B cell (primary cell): ENCODE measurements around the gene DONSON. TPM values are rescaled to one million over a fixed set of nuclear protein-coding genes. Genes with fewer than 3 reads are reported as not detected.

Source experiments
- ATAC-seq: fragments of 200-7000 bp; cut with Tn5 transposase; one replicate; pipeline ENCODE4 v1.10.0; 2021; ENCODE audit warnings: low read depth, mild to moderate bottlenecking, moderate number of reproducible peaks, moderate library complexity
- CTCF ChIA-PET: fragments of 350-600 bp; sonication (Branson Sonifier 250); formaldehyde crosslinking; loops from one replicate; lab custom pipeline; 2021; ENCODE audit warnings: antibody characterized with exemption, inconsistent platforms; lab: Charles Lee
- POLR2A ChIA-PET: fragments of 350-600 bp; sonication (Branson Sonifier 250); formaldehyde crosslinking; loops from one replicate; lab custom pipeline; 2021; ENCODE audit warnings: antibody characterized with exemption; lab: Charles Lee
- DNase-seq: peaks from one replicate; pipeline ENCODE4 v3.0.0; 2013
- H2AFZ ChIP-seq: 2 replicates; pipeline ENCODE4 v1.6.1; 2012; ENCODE audit warnings: mild to moderate bottlenecking, low read depth, low read length; ENCODE audit not compliant: insufficient read depth, poor library complexity, severe bottlenecking
- H3K27ac ChIP-seq, 2 donors: 1 replicate in 1 of 2; 2 replicates in 1 of 2; pipeline ENCODE4 v1.5.1; 2012 to 2013; ENCODE audit warnings: low read length in 2 of 2, mild to moderate bottlenecking in 2 of 2, moderate library complexity in 1 of 2
- H3K27me3 ChIP-seq, 4 experiments: fragments of 200-600 bp in 1 of 4; sonication (generic) in 1 of 4; replicated peaks in 1 of 4; 1 replicate in 2 of 4; 2 replicates in 2 of 4; pipeline versions ENCODE4 v1.6.1 to v1.7.0; 2013 to 2016; ENCODE audit warnings: low read length in 3 of 4, mild to moderate bottlenecking in 2 of 4, mixed read lengths in 1 of 4, moderate library complexity in 1 of 4; ENCODE audit not compliant: insufficient read depth in 4 of 4, control insufficient read depth in 3 of 4; ENCODE audit errors: control extremely low read depth in 1 of 4
- H3K36me3 ChIP-seq, 2 experiments: replicated peaks in 1 of 2; 1 replicate in 1 of 2; 2 replicates in 1 of 2; pipeline versions ENCODE4 v1.6.1 to v1.7.1; 2013; ENCODE audit warnings: low read length in 1 of 2; ENCODE audit not compliant: insufficient read depth in 2 of 2, control insufficient read depth in 1 of 2; ENCODE audit errors: control extremely low read depth in 1 of 2, extremely low read depth in 1 of 2
- H3K4me1 ChIP-seq, 2 donors: fragments of 200-600 bp in 1 of 2; sonication (generic) in 1 of 2; 1 replicate in 1 of 2; 2 replicates in 1 of 2; pipeline versions ENCODE4 v1.5.1 to v1.6.1; 2013 to 2017; ENCODE audit warnings: low read length in 2 of 2; ENCODE audit not compliant: control insufficient read depth in 2 of 2, insufficient read depth in 2 of 2
- H3K4me2 ChIP-seq: replicated peaks from 2 replicates; pipeline ENCODE3; 2012; ENCODE audit warnings: mild to moderate bottlenecking, low read depth, low read length; ENCODE audit not compliant: poor library complexity, severe bottlenecking
- H3K4me3 ChIP-seq, 5 experiments: fragments of 200-600 bp in 1 of 5; sonication (generic) in 1 of 5; 1 replicate in 3 of 5; 2 replicates in 2 of 5; pipeline versions ENCODE4 v1.5.1 to v1.7.0; 2011 to 2016; ENCODE audit warnings: low read length in 4 of 5, mild to moderate bottlenecking in 4 of 5, low read depth in 2 of 5, control low read depth in 1 of 5, moderate library complexity in 1 of 5; ENCODE audit not compliant: insufficient read depth in 1 of 5; ENCODE audit errors: control extremely low read depth in 1 of 5, extremely low read depth in 1 of 5
- H3K79me2 ChIP-seq: fragments of 200-600 bp; sonication (generic); one replicate; pipeline ENCODE4 v1.6.0; 2016; ENCODE audit warnings: low read length; ENCODE audit not compliant: control insufficient read depth, insufficient read depth
- H3K9ac ChIP-seq: fragments of 200-600 bp; sonication (generic); 2 replicates; pipeline ENCODE4 v1.6.1; 2017; ENCODE audit warnings: mild to moderate bottlenecking, low read length, moderate library complexity
- H3K9me3 ChIP-seq, 3 donors: one replicate each; pipeline versions ENCODE4 v1.6.1 to v1.7.1; 2013; ENCODE audit warnings: low read length in 2 of 3; ENCODE audit not compliant: control insufficient read depth in 2 of 3, insufficient read depth in 1 of 3; ENCODE audit errors: control extremely low read depth in 1 of 3
- H4K20me1 ChIP-seq: 2 replicates; pipeline ENCODE4 v1.6.0; 2012; ENCODE audit warnings: mild to moderate bottlenecking, low read length; ENCODE audit not compliant: insufficient read depth, control insufficient read depth, poor library complexity, severe bottlenecking
- H3K27ac Mint-ChIP-seq: one replicate; pipeline ENCODE4 v1.8.0; 2021; ENCODE audit warnings: mixed read lengths
- H3K27me3 Mint-ChIP-seq: one replicate; pipeline ENCODE4 v1.8.0; 2021; ENCODE audit warnings: mixed read lengths
- H3K4me1 Mint-ChIP-seq: one replicate; pipeline ENCODE4 v1.8.0; 2021; ENCODE audit warnings: mixed read lengths
- H3K4me3 Mint-ChIP-seq: one replicate; pipeline ENCODE4 v1.8.0; 2021; ENCODE audit warnings: mixed read lengths
- H3K9me3 Mint-ChIP-seq: one replicate; pipeline ENCODE4 v1.8.0; 2022; ENCODE audit warnings: mixed read lengths; ENCODE audit not compliant: insufficient read depth
- EZH2 ChIP-seq: IDR thresholded peaks from 2 replicates; pipeline ENCODE4 v1.6.1; 2012; ENCODE audit warnings: borderline replicate concordance, low read depth, mild to moderate bottlenecking, moderate library complexity, low read length; ENCODE audit not compliant: insufficient read depth, poor library complexity, severe bottlenecking
- WGBS: methylation state at CpG from one replicate; pipeline ENCODE4 v1.1.5; 2013; ENCODE audit warnings: missing lambda C conversion rate; ENCODE audit not compliant: insufficient coverage; 5-methylcytosine and 5-hydroxymethylcytosine counted together
- intact Hi-C: fragments of 100-400 bp; cut with micrococcal nuclease; formaldehyde crosslinking; loops from one replicate; pipeline ENCODE4 v1.10.0; 2022
- polyA plus RNA-seq: library from polyadenylated mRNA; depleted of rRNA; stranded (reverse); fragments of >200 nt; gene quantifications from 2 replicates; pipeline ENCODE4 v1.2.3, GENCODE V29; 2012
- total RNA-seq, 2 donors: library from RNA; stranded (reverse); fragments of 120-200 nt in 1 of 2; gene quantifications; 1 replicate in 1 of 2; 2 replicates in 1 of 2; pipeline versions ENCODE4 v1.2.3 to v1.2.4, GENCODE V29; 2013 to 2022
- TF ChIP-seq, protein P1 (sequence below): fragments of 200-600 bp; IDR thresholded peaks from one replicate; pipeline ENCODE4 v1.8.0; 2022; ENCODE audit warnings: antibody characterized with exemption, mild to moderate bottlenecking

DONSON gene
- total and polyA plus RNA-seq, 2 donors (not counting 1 experiment from before 2014, with no cell fraction given) = 6.2 to 6.3 TPM

DNA sequence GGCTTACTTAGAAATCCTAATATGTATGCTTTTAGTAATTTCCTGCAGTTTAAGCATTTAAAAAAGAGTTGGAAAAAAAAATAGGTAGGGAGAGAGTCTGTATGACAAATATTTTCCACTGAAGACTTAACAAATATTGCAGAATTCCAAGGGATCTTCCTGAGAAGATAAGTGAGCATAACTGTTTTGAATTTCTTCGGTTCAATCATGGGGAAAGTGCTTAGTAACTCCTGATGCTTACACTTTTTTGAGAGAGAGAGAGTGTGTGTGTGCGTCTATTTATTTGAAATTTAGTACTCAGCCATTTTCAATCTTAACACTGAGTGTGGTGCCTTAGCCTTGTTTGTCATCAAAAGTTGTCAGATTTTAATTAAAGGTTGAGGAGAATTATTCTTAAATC is 27.1 kb downstream of the DONSON start:
- peaks cover 30 to 81% of the 10 kb centered on the region in 2 experiments for H3K36me3 ChIP-seq
- H3K4me3 Mint-ChIP-seq = no peak overlapping the region
- H3K4me3 ChIP-seq = no peak overlapping the region
- peaks cover 65% of the 10 kb centered on the region for H4K20me1 ChIP-seq
- DNase-seq (no peak), ATAC-seq (no peak)
- TF ChIP-seq EZH2 = no peak
- TF ChIP-seq, protein P1, sequence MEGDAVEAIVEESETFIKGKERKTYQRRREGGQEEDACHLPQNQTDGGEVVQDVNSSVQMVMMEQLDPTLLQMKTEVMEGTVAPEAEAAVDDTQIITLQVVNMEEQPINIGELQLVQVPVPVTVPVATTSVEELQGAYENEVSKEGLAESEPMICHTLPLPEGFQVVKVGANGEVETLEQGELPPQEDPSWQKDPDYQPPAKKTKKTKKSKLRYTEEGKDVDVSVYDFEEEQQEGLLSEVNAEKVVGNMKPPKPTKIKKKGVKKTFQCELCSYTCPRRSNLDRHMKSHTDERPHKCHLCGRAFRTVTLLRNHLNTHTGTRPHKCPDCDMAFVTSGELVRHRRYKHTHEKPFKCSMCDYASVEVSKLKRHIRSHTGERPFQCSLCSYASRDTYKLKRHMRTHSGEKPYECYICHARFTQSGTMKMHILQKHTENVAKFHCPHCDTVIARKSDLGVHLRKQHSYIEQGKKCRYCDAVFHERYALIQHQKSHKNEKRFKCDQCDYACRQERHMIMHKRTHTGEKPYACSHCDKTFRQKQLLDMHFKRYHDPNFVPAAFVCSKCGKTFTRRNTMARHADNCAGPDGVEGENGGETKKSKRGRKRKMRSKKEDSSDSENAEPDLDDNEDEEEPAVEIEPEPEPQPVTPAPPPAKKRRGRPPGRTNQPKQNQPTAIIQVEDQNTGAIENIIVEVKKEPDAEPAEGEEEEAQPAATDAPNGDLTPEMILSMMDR = no peak
- peaks cover 78% of the 10 kb centered on the region for H3K79me2 ChIP-seq
- H3K9me3 ChIP-seq = no peaks in the 10 kb centered on the region
- H3K27me3 Mint-ChIP-seq = no peaks in the 10 kb centered on the region
- H3K27ac Mint-ChIP-seq = no peak overlapping the region
- no peaks in the 10 kb centered on the region for H3K4me1 ChIP-seq
- H3K9me3 Mint-ChIP-seq = no peaks in the 10 kb centered on the region
- H3K4me1 Mint-ChIP-seq = peaks cover 17% of the 10 kb centered on the region
- WGBS = 100% methylated on average over 1 of the region's 2 CpGs
- no peak overlapping the region for H2AFZ ChIP-seq
- H3K9ac ChIP-seq = no peak overlapping the region
- H3K4me2 ChIP-seq = no peak overlapping the region
- H3K27me3 ChIP-seq = no peaks in the 10 kb centered on the region
- ChIA-PET CTCF (interaction anchor here (1.2 kb wide), 1 partner anchor 44 kb away, joined by 3 read pairs; no protein-coding TSS in a partner anchor), POLR2A (no interaction called here)
- H3K27ac ChIP-seq = no peak overlapping the region
- intact Hi-C loops = loop anchor here (2.0 kb wide), 1 partner anchor 15 kb away; no protein-coding TSS in a partner anchor

DNA sequence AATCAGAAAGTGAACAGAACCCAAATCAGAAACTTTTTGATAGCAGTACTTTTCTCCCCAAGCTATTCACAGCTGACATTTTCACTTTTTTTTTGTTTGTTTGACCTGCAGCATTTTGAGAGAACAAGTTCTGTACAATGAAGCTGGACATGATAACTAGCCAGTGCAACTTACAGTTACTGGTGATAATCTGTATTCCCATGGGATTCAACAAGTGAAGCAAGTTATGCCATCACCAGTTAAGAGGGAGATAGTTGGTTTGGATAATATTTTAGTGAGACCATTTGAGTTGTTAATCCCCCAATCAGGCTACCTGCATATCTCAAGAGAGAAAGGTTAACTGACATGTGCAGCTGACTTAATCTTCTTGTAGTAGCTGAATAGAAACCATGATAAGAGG is 27.5 kb downstream of the DONSON start:
- Histone ChIP-seq H3K9ac (no peak overlapping the region), H3K4me1 (peaks cover 0 to 2% of the 10 kb centered on the region in 2 donors), H4K20me1 (peaks cover 69% of the 10 kb centered on the region), H3K79me2 (peaks cover 83% of the 10 kb centered on the region), H3K4me2 (no peak overlapping the region), H3K4me3 (no peak overlapping the region), H3K36me3 (peaks cover 34 to 84% of the 10 kb centered on the region in 2 experiments), H3K27ac (no peak overlapping the region), H3K9me3 (no peaks in the 10 kb centered on the region), H2AFZ (no peak overlapping the region), H3K27me3 (no peaks in the 10 kb centered on the region)
- Mint-ChIP-seq H3K4me1 (peaks cover 19% of the 10 kb centered on the region), H3K9me3 (no peaks in the 10 kb centered on the region), H3K27me3 (no peaks in the 10 kb centered on the region), H3K27ac (peak overlapping the region; percentile 23), H3K4me3 (no peak overlapping the region)
- ATAC-seq (no peak), DNase-seq (no peak)
- intact Hi-C loops = loop anchor here (2.0 kb wide), 1 partner anchor 14 kb away; no protein-coding TSS in a partner anchor
- TF ChIP-seq, protein P1 = no peak
- TF ChIP-seq EZH2 = no peak
- POLR2A ChIA-PET = no interaction called here
- CTCF ChIA-PET = interaction anchor here (1.2 kb wide), 1 partner anchor 45 kb away, joined by 3 read pairs; no protein-coding TSS in a partner anchor
